Neural progenitor cell (in vitro differentiated cells): ENCODE results near the gene MAP2. TPM values are rescaled to one million over a fixed set of nuclear protein-coding genes. Genes with fewer than 3 reads are reported as not detected.

Source experiments
- DNase-seq: peaks from one replicate; pipeline ENCODE4 v3.0.0-alpha.2; 2016; ENCODE audit warnings: low spot score
- H2AFZ ChIP-seq: fragments of 200-600 bp; sonication (generic); replicated peaks from 2 replicates; pipeline ENCODE4 v1.6.1; 2016; ENCODE audit warnings: antibody characterized with exemption
- H3F3A ChIP-seq: fragments of 200-600 bp; sonication (generic); 2 replicates; pipeline ENCODE4 v1.6.1; 2016; ENCODE audit warnings: antibody characterized with exemption, low read depth
- H3K27ac ChIP-seq: fragments of 200-600 bp; sonication (generic); 2 replicates; pipeline ENCODE4 v1.5.1; 2016; ENCODE audit warnings: mild to moderate bottlenecking
- H3K27me3 ChIP-seq: fragments of 200-600 bp; sonication (generic); 2 replicates; pipeline ENCODE4 v1.6.1; 2016; ENCODE audit warnings: mild to moderate bottlenecking, moderate library complexity
- H3K36me3 ChIP-seq: fragments of 200-600 bp; sonication (generic); 2 replicates; pipeline ENCODE4 v1.5.1; 2016
- H3K4me1 ChIP-seq: fragments of 200-600 bp; sonication (generic); 2 replicates; pipeline ENCODE4 v1.6.1; 2016; ENCODE audit warnings: mixed run types
- H3K4me2 ChIP-seq: fragments of 200-600 bp; sonication (generic); 2 replicates; pipeline ENCODE4 v1.6.1; 2016
- H3K4me3 ChIP-seq: fragments of 200-600 bp; sonication (generic); 2 replicates; pipeline ENCODE4 v1.5.1; 2016
- H3K79me2 ChIP-seq: fragments of 200-600 bp; sonication (generic); 2 replicates; pipeline ENCODE4 v1.6.1; 2016; ENCODE audit warnings: low read depth
- H3K9ac ChIP-seq: fragments of 200-600 bp; sonication (generic); 2 replicates; pipeline ENCODE4 v1.6.1; 2016
- H3K9me3 ChIP-seq: fragments of 200-600 bp; sonication (generic); 2 replicates; pipeline ENCODE4 v1.5.1; 2016; ENCODE audit warnings: low read depth
- H4K20me1 ChIP-seq: fragments of 200-600 bp; sonication (generic); 2 replicates; pipeline ENCODE4 v1.6.1; 2016; ENCODE audit warnings: low read depth
- H3K27ac Mint-ChIP-seq: 3 replicates; pipeline ENCODE4 v1.8.0; 2021; ENCODE audit warnings: mixed read lengths
- H3K27me3 Mint-ChIP-seq: 2 replicates; pipeline ENCODE4 v1.8.0; 2022; ENCODE audit warnings: low read depth, mild to moderate bottlenecking, inconsistent platforms, moderate library complexity, mixed read lengths; ENCODE audit not compliant: insufficient read depth
- H3K36me3 Mint-ChIP-seq: 3 replicates; pipeline ENCODE4 v1.8.0; 2021; ENCODE audit warnings: mixed read lengths
- H3K4me1 Mint-ChIP-seq: 3 replicates; pipeline ENCODE4 v1.8.0; 2021; ENCODE audit warnings: mixed read lengths
- H3K4me3 Mint-ChIP-seq: 3 replicates; pipeline ENCODE4 v1.8.0; 2021; ENCODE audit warnings: mild to moderate bottlenecking, moderate library complexity, mixed read lengths
- H3K9me3 Mint-ChIP-seq: 3 replicates; pipeline ENCODE4 v1.8.0; 2020; ENCODE audit warnings: mixed read lengths
- EZH2 ChIP-seq: fragments of 200-600 bp; sonication (generic); IDR thresholded peaks from 2 replicates; pipeline ENCODE4 v1.6.1; 2017; ENCODE audit warnings: antibody characterized with exemption, mild to moderate bottlenecking, moderate library complexity
- EZH2phosphoT487 ChIP-seq: fragments of 200-600 bp; sonication (generic); IDR thresholded peaks from 2 replicates; pipeline ENCODE4 v1.6.1; 2017; ENCODE audit warnings: antibody characterized with exemption
- total RNA-seq: library from RNA; depleted of rRNA; stranded (reverse); fragments of >200 nt; gene quantifications from 2 replicates; pipeline ENCODE4 v1.2.3, GENCODE V29; 2015; ENCODE audit warnings: low replicate concordance
- TF ChIP-seq, protein P1 (sequence below): fragments of 200-600 bp; sonication (generic); IDR thresholded peaks from 2 replicates; pipeline ENCODE4 v1.5.1; 2017; ENCODE audit warnings: antibody characterized with exemption, mild to moderate bottlenecking

Gene MAP2, protein sequence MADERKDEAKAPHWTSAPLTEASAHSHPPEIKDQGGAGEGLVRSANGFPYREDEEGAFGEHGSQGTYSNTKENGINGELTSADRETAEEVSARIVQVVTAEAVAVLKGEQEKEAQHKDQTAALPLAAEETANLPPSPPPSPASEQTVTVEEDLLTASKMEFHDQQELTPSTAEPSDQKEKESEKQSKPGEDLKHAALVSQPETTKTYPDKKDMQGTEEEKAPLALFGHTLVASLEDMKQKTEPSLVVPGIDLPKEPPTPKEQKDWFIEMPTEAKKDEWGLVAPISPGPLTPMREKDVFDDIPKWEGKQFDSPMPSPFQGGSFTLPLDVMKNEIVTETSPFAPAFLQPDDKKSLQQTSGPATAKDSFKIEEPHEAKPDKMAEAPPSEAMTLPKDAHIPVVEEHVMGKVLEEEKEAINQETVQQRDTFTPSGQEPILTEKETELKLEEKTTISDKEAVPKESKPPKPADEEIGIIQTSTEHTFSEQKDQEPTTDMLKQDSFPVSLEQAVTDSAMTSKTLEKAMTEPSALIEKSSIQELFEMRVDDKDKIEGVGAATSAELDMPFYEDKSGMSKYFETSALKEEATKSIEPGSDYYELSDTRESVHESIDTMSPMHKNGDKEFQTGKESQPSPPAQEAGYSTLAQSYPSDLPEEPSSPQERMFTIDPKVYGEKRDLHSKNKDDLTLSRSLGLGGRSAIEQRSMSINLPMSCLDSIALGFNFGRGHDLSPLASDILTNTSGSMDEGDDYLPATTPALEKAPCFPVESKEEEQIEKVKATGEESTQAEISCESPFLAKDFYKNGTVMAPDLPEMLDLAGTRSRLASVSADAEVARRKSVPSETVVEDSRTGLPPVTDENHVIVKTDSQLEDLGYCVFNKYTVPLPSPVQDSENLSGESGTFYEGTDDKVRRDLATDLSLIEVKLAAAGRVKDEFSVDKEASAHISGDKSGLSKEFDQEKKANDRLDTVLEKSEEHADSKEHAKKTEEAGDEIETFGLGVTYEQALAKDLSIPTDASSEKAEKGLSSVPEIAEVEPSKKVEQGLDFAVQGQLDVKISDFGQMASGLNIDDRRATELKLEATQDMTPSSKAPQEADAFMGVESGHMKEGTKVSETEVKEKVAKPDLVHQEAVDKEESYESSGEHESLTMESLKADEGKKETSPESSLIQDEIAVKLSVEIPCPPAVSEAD (N-terminal part only)
- total RNA-seq, result 95.0 and 102 TPM in 2 replicates

DNA sequence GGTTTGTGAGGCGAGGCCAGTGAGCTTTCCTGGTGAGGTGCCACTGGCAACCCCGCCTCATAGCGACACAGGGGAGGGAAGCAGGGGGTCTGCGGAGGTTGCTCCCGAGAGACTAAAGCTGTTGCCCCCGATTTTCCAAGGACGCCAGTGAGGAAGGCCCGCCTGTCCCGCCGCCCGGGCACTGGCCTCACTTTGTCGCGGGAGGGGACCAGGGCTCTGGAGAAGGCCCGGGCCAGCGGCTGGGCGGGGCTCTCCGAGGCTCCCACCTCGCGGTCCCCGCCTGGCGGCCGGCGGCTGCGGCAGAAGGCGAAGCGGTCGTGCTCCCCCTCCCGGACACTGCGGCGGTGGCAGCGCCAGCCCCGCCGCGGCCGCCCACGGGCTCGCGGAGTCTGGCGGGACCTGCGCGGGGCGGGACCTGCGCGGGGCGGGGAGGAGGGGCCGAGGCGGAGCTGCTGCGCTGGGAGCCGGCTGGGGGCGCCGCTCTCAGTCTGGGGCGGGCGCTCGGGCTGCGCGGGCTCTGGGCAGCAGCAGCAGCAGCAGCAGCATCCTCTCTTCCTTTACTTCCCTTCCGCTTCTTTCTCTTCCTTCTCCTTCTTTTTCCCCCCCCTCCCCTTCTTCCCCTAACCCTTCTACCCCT, at the start of gene MAP2:
TSS of gene MAP2 (plus strand) at position 486 of the 637 bp plus-strand sequence. CDS start 229,124 bp downstream, outside the sequence.
- H3K27ac ChIP-seq, result no peak within 1 kb of the TSS
- H3K4me1 Mint-ChIP-seq, result peaks cover 31% of the 10 kb centered on the region
- H3K9me3 Mint-ChIP-seq, result peaks cover 9% of the 10 kb centered on the region

DNA sequence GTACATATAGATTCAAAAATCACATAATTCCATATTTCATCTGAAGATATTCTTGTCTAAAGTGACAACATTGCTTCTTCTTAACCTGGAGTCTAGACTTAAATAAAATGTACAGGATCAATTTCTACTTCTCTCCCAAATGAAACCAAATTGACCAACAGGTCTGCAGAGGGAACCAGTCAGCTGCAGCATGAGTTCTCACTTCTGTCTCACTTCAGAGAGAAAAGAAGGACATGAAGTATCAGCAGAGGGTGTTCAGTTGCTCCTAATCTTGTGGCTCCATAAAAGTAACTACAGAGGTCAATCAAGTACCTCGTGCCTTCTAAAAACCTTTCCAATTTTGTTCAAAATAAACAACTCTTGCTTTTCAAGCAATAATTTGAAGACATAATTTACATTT, 47.2 kb upstream of the MAP2 start:
- no peak overlapping the region for H3K4me3 ChIP-seq
- H3K4me2 ChIP-seq, result no peak overlapping the region
- H4K20me1 ChIP-seq, result no peaks in the 10 kb centered on the region
- no peak overlapping the region for H3K27ac ChIP-seq
- no peak overlapping the region for H3K4me3 Mint-ChIP-seq
- no peaks in the 10 kb centered on the region for H3K27me3 ChIP-seq
- no peak for TF ChIP-seq EZH2phosphoT487
- no peak for TF ChIP-seq EZH2
- TF ChIP-seq, protein P1, sequence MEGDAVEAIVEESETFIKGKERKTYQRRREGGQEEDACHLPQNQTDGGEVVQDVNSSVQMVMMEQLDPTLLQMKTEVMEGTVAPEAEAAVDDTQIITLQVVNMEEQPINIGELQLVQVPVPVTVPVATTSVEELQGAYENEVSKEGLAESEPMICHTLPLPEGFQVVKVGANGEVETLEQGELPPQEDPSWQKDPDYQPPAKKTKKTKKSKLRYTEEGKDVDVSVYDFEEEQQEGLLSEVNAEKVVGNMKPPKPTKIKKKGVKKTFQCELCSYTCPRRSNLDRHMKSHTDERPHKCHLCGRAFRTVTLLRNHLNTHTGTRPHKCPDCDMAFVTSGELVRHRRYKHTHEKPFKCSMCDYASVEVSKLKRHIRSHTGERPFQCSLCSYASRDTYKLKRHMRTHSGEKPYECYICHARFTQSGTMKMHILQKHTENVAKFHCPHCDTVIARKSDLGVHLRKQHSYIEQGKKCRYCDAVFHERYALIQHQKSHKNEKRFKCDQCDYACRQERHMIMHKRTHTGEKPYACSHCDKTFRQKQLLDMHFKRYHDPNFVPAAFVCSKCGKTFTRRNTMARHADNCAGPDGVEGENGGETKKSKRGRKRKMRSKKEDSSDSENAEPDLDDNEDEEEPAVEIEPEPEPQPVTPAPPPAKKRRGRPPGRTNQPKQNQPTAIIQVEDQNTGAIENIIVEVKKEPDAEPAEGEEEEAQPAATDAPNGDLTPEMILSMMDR, result no peak
- H3K9me3 ChIP-seq, result no peaks in the 10 kb centered on the region
- no peak overlapping the region for H3K27ac Mint-ChIP-seq
- no peak overlapping the region for H3K9ac ChIP-seq
- no peaks in the 10 kb centered on the region for H3F3A ChIP-seq
- no peaks in the 10 kb centered on the region for H3K4me1 ChIP-seq
- DNase-seq, result no peak
- no peaks in the 10 kb centered on the region for H3K27me3 Mint-ChIP-seq
- H3K9me3 Mint-ChIP-seq, result peaks cover 56% of the 10 kb centered on the region
- peaks cover 6% of the 10 kb centered on the region for H3K36me3 Mint-ChIP-seq
- H2AFZ ChIP-seq, result no peak overlapping the region
- no peaks in the 10 kb centered on the region for H3K36me3 ChIP-seq
- H3K4me1 Mint-ChIP-seq, result peaks cover 3% of the 10 kb centered on the region
- no peaks in the 10 kb centered on the region for H3K79me2 ChIP-seq

More for the DNA sequence above, at the start of gene MAP2:
- no peaks in the 10 kb centered on the region for H3K27me3 ChIP-seq
- TF ChIP-seq, protein P1, result peak; percentile 90
- TF ChIP-seq EZH2phosphoT487, result no peak
- peak; percentile 43 for TF ChIP-seq EZH2
- peak; percentile 96 for DNase-seq
- Mint-ChIP-seq H3K27ac (peak within 1 kb of the TSS; percentile 90), H3K4me3 (peak within 1 kb of the TSS; percentile 97), H3K27me3 (no peaks in the 10 kb centered on the region), H3K36me3 (peaks cover 16% of the 10 kb centered on the region)
- peak within 1 kb of the TSS; percentile 78 for H3K4me3 ChIP-seq
- H3K9ac ChIP-seq, result peak within 1 kb of the TSS; percentile 52
- H3F3A ChIP-seq, result peaks cover 12% of the 10 kb centered on the region
- peaks cover 8% of the 10 kb centered on the region for H4K20me1 ChIP-seq
- no peaks in the 10 kb centered on the region for H3K9me3 ChIP-seq
- peak within 1 kb of the TSS; percentile 96 for H2AFZ ChIP-seq
- peak within 1 kb of the TSS; percentile 84 for H3K4me2 ChIP-seq
- peaks cover 45% of the 10 kb centered on the region for H3K79me2 ChIP-seq
- peaks cover 17% of the 10 kb centered on the region for H3K4me1 ChIP-seq
- no peaks in the 10 kb centered on the region for H3K36me3 ChIP-seq

DNA sequence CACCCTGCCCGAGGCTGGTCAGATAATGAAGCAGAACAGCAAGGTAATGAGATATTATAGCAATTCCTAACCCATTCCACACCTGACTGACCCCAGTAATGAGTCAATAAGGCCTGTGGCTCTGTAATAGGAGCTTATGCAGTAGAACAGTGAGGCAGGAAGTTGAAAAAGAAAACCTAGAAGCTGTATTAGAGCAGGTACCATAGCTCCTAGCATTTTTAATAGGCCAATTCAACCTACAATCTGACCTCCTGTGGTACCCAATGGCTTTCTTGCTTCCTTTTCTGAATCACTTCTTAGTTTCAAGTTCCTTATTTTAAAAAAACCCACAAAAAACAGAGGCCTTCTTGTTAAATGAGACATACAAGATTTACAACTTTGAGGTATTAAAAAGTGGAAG, 43.6 kb upstream of the MAP2 start:
- no peaks in the 10 kb centered on the region for H3K79me2 ChIP-seq
- H4K20me1 ChIP-seq, result no peaks in the 10 kb centered on the region
- no peaks in the 10 kb centered on the region for H3K4me1 ChIP-seq
- H3K4me2 ChIP-seq, result no peak overlapping the region
- no peaks in the 10 kb centered on the region for H3K27me3 ChIP-seq
- TF ChIP-seq EZH2phosphoT487 (no peak), EZH2 (no peak)
- TF ChIP-seq, protein P1, result no peak
- DNase-seq, result no peak
- no peaks in the 10 kb centered on the region for H3K9me3 ChIP-seq
- H3K9me3 Mint-ChIP-seq, result peaks cover 31% of the 10 kb centered on the region
- H3K27ac Mint-ChIP-seq, result no peak overlapping the region
- H3K9ac ChIP-seq, result no peak overlapping the region
- no peak overlapping the region for H2AFZ ChIP-seq
- H3K27ac ChIP-seq, result no peak overlapping the region
- peaks cover 3% of the 10 kb centered on the region for H3K4me1 Mint-ChIP-seq
- no peak overlapping the region for H3K4me3 ChIP-seq
- H3K36me3 ChIP-seq, result no peaks in the 10 kb centered on the region
- H3K36me3 Mint-ChIP-seq, result peaks cover 2% of the 10 kb centered on the region
- no peaks in the 10 kb centered on the region for H3K27me3 Mint-ChIP-seq
- no peaks in the 10 kb centered on the region for H3F3A ChIP-seq
- no peak overlapping the region for H3K4me3 Mint-ChIP-seq
